Measurements from ENCODE around the gene GCFC2. TPM values are rescaled to one million over a fixed set of nuclear protein-coding genes. Genes with fewer than 3 reads are reported as not detected.

GCFC2 gene
- total RNA-seq, 1 experiment from 2014 or later = 18.3 TPM

DNA sequence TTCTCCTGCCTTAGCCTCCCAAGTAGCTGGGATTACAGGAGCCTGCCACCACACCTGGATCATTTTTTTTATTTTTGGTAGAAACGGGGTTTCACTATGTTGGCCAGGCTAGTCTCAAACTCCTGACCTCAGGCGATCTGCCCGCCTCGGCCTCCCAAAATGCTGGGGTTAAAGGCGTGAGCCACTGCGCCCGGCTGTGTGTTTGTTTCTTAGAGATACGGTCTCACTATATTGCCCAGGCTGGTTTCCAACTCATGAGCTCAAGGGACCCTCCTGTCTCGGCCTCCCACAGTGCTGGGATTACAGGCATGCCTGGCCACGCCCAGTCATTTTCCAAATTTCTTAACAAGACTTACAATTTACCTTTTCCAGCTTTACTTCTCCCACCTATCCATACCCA, 65.1 kb downstream of the GCFC2 start:
- Histone ChIP-seq H3K9ac (ENCODE audit: extremely low read depth, insufficient read length, low read length) (no peak overlapping the region), H3T11ph (ENCODE audit: low read length) (no peak overlapping the region), H4K91ac (ENCODE audit: insufficient read length, low read depth, low read length) (no peak overlapping the region), H3K18ac (ENCODE audit: insufficient read length, low read depth, low read length) (no peak overlapping the region), H4K8ac (replicated peaks; ENCODE audit: insufficient read length, low read depth, low read length) (no peak overlapping the region), H3K56ac (ENCODE audit: insufficient read length, low read depth, low read length) (no peak overlapping the region), H3K79me1 (ENCODE audit: insufficient read depth, low read depth, low read length, poor library complexity, severe bottlenecking) (no peaks in the 10 kb centered on the region), H3K4ac (ENCODE audit: low read depth, low read length) (no peak overlapping the region), H4K20me1 (ENCODE audit: control insufficient read depth, insufficient read depth, insufficient read length) (no peaks in the 10 kb centered on the region), H3K4me1 (ENCODE audit: insufficient read depth, low read length) (no peaks in the 10 kb centered on the region), H2BK15ac (ENCODE audit: low read depth, low read length) (no peak overlapping the region), H3K79me2 (ENCODE audit: insufficient read depth, low read length) (no peaks in the 10 kb centered on the region), H2AFZ (ENCODE audit: low read length) (no peak overlapping the region), H2AK5ac (ENCODE audit: insufficient read length, low read length) (no peak overlapping the region), H2BK120ac (ENCODE audit: low read depth, low read length, poor library complexity, severe bottlenecking) (no peak overlapping the region), H3K27me3 (ENCODE audit: insufficient read depth, low read length) (no peaks in the 10 kb centered on the region), H3K14ac (ENCODE audit: insufficient read depth, low read length) (no peak overlapping the region), H3K4me2 (ENCODE audit: insufficient read depth, insufficient read length, low read length) (no peak overlapping the region), H3K27ac (ENCODE audit: insufficient read length, low read depth, low read length) (no peak overlapping the region), H2BK5ac (ENCODE audit: insufficient read length, low read length) (no peak overlapping the region), H2BK12ac (ENCODE audit: insufficient read length, low read depth, low read length) (no peak overlapping the region), H4K5ac (ENCODE audit: insufficient read length, low read depth, low read length) (no peak overlapping the region), H3K9me3 (ENCODE audit: control insufficient read depth, low read depth, low read length) (no peaks in the 10 kb centered on the region), H3K23me2 (ENCODE audit: insufficient read length, low read depth, low read length, poor library complexity, severe bottlenecking) (peaks cover 4% of the 10 kb centered on the region), H2BK20ac (ENCODE audit: low read depth, low read length, poor library complexity, severe bottlenecking) (no peak overlapping the region), H3K23ac (ENCODE audit: insufficient read length, low read depth, low read length) (no peak overlapping the region)
- DNase-seq = no peak
- Mint-ChIP-seq H3K9me3 (no peaks in the 10 kb centered on the region), H3K27me3 (ENCODE audit: low read depth) (no peaks in the 10 kb centered on the region), H3K36me3 (ENCODE audit: insufficient read depth in 1 of 3, low read depth in 3 of 3) (peaks cover 11 to 24% (median 20%) of the 10 kb centered on the region in 3 experiments; a peak in 6 of 7 replicates), H3K4me3 (no peak overlapping the region; a peak in 1 of 5 replicates), H3K27ac (no peak overlapping the region), H3K4me1 (peaks cover 2 to 9% of the 10 kb centered on the region in 2 experiments; a peak in 1 of 4 replicates)
- WGBS (ENCODE audit: extremely low coverage, insufficient read length, low lambda C conversion rate) = no CpG with 5 or more reads among the region's 10 CpGs
- TF ChIP-seq, protein P1, sequence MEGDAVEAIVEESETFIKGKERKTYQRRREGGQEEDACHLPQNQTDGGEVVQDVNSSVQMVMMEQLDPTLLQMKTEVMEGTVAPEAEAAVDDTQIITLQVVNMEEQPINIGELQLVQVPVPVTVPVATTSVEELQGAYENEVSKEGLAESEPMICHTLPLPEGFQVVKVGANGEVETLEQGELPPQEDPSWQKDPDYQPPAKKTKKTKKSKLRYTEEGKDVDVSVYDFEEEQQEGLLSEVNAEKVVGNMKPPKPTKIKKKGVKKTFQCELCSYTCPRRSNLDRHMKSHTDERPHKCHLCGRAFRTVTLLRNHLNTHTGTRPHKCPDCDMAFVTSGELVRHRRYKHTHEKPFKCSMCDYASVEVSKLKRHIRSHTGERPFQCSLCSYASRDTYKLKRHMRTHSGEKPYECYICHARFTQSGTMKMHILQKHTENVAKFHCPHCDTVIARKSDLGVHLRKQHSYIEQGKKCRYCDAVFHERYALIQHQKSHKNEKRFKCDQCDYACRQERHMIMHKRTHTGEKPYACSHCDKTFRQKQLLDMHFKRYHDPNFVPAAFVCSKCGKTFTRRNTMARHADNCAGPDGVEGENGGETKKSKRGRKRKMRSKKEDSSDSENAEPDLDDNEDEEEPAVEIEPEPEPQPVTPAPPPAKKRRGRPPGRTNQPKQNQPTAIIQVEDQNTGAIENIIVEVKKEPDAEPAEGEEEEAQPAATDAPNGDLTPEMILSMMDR (conservative IDR thresholded peaks at IDR 0.05) = no peak
